GM19023 (cell line): Measurements from ENCODE around the gene FBXO31.
A peak's percentile ranks its signal among the peaks of the same experiment; 100 is the strongest.
"Not testable (repeated sequence)": the region's sequence is repeated elsewhere in the genome, so short reads cannot be mapped to it uniquely, and the experiment has no call there.

ENCODE experiments used
- ATAC-seq: cut with Tn5 transposase; IDR thresholded peaks from one replicate; pipeline ENCODE4 v1.9.1; 2021; ENCODE audit warnings: mild to moderate bottlenecking, moderate library complexity; ENCODE audit not compliant: unreplicated experiment

FBXO31 gene

DNA sequence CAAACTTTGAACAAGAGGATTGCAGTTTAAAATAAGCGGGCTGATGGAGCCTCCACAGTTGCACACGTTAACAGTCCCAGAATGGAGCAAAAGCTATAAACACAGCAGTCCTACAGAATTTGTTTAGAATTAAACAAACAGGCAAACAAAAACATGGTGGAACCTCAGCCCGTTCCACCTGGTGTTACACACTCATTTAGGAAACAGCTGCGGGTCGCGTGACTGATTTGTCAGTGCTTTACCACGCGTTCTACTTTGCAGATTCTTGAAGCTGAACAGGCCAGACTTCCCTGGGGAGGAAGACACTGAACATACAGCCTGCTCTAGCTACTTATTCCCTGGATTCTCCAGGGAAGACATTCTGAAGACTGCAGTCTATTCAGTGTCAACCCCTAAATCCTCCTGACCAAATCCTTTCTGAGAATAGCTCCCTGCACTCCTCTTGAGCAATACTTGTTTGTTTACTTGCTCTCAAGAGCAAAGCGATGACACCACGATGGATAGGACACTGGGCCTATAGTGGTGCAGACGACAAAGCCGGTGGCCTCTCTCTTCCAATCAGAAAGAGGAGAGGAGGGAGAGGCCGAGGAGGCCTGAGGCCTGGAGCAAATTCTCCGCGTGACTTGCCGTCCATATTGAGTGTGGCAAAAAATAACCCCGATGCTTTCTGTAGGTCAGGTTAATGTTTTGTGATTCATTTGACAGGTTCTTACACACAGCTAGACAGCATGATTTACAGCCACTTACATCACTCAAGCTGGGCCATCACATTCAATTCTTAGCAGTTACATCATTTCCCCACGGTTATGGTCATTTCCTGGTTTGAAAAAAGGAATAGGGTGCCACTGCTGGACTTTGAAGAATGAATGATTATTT, 4.6 kb upstream of the FBXO31 start:
- peak; percentile 44 for ATAC-seq

DNA sequence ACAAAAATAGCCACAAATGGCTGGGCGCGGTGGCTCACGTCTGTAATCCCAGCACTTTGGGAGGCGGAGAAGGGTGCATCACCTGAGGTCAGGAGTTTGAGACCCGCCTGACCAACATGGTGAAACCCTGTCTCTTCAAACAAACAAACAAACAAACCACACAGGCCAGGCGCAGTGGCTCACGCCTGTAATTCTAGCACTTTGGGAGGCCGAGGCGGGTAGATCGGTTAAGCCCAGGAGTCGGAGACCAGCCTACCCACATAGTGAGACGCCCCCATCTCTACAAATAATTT, 1.2 kb upstream of the FBXO31 start:
- ATAC-seq = not testable (repeated sequence)

DNA sequence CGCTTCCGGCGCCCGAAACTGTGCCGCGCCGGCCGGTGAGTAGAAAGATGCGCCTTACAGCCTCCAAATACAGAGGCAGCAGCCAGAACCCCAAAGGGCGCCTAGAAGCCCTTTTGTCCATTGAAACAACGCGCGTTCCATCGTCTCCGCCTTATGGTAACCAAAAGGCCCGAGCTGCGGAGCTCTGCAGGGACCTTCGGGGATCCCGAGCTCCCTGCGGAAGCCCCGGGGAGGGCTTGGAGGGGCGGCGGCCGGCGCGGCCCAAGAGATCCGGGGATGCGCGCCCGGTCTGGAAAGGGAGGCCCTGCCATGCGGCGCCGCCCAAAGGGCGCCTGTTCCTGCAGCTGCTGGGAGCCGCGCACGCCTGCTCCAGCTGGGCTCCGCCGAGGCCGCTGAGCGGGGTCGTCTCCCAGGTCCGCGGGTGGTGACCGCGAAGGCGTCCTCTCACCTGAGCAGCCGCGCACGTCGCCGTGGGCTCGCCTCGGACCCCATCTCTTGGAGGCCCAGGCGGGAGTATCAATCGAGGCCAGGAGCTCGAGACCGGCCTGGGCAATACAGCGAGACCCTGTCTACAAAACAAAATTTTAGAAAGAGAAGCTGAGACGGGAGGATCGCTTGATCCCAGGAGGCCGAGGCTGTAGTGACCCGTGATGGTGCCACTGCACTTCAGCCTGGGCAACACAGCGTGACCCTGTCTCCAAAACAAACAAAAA, 742 bp upstream of the FBXO31 start:
- ATAC-seq = peak; percentile 9

DNA sequence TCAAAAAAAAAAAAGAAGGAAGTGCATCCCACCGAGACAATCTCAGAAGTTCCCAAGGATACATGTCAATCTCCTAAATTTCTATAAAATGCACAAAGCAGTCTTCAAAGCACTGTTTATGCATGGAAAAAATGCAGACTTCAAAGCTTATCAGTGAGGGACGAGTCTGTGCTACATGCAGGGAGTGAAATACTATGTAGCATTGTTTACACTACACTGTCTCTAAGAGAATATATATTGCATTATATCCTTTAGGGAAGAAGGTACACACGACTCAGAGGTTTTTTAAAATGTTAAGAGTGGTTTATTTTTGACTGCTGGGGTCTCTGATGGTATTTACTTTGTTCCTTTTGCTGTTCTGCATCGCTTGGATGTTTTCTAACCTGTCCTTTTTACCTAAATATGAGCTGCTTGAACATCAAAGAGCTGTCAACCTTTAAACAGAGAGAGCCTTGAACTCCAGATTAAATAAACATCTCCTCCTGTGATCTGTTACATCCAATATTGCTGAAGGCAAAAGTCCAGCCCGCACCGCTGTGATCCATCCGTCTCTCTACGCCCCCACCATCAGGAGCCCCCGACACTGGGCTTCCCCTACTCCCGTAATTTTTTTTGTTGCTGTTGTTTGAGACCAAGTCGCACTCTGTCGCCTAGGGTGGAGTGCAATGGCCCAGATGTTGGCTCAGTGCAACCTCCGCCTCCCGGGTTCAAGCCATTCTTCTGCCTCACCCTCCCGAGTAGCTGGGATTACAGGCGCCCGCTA, 1.4 kb downstream of the FBXO31 start:
- no peak for ATAC-seq

DNA sequence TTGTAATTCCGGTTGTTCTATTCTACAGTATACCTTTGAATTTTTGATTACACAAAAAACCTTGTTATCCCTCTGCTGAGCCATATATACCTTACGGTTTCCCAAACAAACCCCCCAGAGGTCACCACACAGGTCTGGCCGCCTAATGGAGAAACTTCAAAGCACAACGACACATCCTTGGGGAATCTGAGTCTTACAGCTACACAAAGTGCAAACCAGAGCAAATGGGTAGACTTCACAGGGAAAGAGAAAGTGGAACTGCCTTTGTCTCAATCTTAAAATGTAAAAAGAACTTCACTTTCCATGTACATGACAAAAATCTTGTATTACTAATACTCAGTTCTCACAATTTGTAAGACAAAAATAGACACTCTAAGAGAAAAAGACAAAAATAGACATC, 2.7 kb downstream of the FBXO31 start:
- no peak for ATAC-seq

DNA sequence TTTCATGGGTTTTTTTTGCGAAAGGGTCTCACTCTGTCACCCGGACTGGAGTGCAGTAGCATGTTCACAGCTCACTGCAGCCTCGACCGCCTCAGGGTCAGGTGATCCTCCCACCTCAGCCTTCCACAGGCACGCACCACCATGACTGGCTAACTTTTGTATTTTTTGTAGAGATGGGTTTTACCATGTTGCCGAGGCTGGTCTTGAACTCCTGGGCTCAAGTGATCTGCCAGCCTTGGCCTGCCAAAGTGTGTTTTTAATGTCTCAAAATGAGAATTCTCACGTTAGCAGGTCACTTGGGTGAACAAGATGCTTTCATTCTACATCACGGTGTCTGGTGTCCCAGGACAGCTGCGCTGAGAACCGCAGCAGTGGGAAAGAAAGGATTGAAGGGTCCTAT, 3.2 kb downstream of the FBXO31 start:
- ATAC-seq = no peak

DNA sequence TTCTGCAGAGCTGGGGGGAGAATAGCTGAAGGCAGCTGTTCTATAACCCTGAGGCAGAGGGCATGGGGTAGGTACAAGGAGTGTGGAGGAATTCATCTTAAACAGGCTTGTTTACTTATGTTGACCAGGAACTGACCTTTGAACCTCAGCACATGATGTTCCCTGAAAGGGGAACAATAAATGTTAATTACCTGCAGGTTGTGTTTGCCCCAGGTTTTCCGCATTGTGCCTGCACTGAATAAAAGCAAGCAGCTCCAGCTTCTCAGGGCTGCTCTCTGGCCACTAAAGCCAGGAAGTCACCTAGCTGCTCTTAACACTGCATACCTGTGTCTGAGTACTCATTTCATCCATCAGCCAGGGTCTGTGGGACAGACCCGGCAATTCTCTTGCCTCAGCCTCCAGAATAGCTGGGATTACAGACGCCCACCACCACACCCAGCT, 4.2 kb downstream of the FBXO31 start:
- not testable (repeated sequence) for ATAC-seq

DNA sequence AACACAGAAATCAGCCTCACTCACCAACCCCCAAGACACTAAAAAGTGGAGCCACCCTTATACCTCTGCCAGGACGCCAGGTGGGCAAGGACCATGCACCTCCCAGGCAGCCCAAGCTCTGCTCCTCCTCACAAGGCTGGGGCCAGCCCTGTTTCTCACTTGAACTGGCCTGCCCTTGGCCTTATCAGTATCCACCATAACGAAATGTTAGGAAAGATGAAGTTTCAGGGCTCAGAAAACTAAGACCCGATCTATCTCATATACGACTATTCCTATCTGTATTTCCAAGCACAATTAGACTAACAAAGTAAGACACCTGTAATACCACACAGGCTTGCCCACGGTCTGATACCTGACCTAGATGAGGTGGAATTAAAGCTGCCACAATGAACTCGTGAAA, 6.9 kb downstream of the FBXO31 start:
- ATAC-seq = no peak

DNA sequence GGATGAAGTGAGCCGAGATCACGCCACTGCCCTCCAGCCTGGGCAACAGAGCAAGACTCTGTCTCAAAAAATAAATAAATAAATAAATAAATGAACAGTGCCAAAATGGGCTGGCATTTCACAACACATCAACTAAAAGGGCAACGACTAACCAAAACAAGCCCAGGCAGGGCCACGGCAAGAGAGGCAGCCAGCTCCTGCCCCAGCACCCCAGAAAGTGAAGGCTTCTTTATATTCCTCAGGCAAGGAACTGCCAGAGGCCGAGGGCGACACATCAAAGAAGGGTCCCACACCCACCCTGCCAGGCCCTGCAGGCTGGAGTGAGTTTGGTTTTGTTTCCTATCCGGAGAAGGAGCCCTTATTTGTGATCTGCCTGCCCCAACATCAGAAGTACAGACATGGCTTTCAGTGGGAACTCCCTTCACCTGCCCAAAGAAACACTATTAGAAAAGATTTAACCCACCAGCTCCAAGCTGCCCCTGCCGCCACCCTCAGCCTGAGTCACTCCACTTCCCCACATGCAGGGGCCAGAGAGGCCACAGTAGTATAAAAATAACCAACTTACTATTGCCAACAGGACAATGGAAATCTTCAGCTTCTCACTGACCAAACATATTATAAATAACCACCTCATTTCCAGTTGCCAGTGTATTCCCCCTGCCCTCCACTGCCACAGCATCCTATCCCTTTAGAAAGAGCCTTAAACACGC, 8.0 kb downstream of the FBXO31 start:
- ATAC-seq = no peak

DNA sequence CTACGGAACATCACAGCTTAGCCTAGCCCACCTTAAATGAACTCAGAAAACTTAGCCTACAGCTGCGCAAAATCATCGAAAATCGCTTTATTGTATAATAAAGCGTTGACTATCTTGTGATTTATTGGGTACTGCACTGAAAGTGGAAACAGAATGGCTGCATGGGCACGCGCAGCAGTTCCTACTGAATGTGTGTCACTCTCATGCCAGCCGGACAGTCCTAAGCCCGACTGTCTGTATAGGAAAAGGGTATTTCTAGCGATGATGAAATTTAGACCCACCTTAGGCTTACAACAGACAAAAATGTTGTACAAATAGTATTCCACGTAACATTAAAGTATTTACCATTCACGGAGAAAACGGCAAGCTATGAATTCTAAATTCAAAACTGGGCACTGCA, 9.3 kb downstream of the FBXO31 start:
- ATAC-seq = no peak

DNA sequence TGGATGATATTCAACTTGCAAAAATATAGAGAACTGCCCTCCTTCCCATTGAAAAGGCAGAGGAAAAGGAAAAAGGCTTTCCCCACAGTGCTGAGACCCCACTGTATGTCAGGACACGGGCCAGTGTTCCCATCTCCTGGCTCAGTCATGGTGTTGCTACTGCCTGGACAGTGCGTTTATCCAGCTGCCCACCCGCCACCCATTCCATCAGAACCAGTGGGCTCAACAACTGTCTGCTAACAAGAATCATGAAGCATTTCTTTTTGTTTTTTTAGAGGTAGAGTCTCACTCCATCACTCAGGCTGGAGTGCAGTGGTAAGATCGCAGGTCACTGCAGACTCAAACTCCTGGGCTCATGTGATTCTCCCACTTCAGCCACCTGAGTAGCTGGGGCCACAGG, 11.3 kb downstream of the FBXO31 start:
- no peak for ATAC-seq

DNA sequence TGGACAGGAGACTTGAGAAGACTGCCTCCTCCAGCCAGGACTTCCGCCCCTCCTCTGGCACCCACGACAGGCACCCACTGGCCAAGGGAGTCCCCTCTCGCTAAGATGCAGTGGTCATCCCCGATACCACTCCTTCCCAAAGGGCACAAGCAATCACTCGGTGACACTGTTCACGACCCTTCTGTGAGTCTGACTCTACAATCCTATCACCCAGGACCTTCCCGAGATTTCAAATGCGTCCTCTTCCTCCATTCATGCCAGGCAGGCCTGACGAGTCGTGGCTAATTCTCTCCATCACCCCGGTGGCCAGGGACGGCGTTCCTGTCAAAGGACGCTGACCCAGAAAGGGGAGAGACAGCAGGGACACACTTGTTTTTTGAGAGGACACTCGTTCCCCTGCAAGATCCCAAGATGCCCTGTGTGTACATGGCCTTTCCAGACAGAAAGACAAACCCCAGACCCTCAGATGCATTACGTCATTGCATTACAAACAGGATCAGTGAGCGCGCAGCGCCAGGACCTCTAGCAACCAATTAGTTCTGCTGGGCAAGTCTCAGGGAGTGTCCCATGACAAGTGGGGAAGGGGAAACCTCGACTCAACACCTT, 12.2 kb downstream of the FBXO31 start:
- ATAC-seq = no peak

DNA sequence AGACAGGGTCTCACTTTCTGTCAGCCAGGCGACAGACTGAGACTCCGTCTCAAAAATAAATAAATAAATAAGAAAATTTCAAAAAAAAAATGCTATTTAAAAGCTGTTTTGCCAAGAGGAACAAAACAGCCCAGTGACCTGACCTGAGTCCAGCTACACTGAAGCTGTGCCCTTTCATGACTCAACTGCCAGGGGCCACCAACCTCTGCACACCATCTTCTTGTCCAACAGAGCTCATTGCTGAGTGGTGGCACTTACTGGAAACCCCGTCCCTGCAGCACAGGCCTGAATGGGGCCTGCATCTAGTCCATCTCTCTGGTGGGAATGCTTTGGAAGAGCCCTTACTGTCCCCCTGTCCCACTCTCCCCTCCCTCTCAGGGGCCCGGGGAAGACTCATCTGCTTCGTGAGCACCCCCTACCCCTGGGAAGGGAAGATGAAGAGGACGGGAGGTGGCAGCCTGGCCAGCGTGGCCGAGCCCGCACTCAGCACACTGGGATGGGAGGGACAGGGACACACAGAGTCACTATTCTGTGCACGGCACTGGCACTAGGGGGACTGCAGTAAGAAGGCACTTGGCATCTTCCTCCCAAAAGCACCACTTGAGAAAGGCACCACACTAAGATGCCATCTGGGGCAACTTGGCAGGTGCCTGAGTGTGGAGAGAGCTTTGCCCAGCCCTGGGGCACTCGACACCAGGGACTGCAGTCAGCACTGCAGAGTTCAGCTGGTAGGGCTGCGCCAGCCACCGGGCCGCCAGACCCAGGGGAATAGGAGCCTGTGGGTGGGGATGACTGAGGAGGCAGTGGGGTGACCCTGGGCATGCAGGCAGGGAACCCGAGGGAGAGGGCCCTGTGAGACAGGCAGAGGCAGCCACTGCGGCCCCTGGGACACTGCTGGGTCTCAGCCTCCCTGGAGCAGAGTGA, 13.5 kb downstream of the FBXO31 start:
- ATAC-seq = no peak

DNA sequence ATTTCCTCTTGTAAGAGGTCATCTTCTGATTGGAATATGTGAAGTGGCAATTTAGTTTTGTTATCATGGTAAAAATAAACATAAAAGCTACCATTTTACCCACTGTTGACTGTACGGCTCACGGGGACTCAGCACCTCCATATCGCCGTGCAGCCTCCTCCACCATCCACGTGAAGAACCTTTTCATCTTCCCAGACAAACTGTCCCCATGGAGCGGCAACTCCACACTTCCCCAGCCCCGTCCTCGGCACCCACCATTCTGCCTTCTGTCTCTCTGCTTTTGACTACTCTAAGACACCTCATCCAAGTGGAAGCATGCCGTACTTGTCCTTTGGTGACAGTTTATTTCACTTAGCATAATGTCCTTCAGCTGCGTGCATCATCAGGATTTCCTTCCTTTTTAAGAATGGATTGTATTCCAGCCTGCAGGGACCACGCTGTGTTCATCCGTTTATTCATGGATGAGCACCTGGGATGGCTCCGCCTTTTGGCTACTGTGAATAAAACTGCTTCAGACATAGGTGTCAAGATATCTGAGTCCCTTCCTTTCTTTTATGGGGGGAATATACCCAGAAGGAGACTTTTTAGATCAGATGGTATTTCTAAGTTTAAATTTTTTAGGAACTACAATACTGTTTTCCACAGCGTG, 14.3 kb downstream of the FBXO31 start:
- ATAC-seq = no peak

DNA sequence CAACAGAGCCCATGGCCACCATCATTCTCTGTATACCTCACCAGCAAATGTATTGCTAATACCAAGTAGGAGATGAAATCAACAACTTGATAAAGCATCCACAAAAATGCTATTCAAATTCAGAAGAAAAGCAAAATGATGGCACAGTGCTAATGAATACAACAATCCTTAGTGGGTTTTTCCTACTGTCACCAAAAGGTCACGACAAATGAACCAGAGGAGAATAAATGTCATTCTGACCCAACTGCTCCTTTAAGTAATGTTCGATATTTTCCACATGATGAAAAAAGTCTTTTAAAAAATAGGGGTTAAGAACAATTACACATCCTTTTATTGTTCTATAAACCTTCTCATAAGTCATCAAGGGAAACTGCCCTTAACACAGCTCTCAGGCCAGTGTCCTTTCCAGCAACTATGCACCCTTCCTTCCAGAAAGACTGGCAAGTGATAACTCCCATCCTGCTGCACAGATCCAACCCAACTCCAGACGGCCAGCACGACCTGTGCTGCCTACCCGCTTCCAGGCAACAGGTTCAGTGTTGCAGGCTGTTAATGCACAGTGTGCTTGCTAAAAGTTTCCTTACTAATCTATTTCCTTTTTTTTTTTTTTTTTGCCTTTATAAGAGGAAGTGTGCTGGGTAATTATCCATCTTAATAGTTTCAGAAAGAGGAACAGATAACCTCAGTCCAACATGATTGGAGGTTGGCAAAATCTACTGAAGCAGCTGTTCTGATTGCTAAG, 15.4 kb downstream of the FBXO31 start:
- ATAC-seq = no peak

DNA sequence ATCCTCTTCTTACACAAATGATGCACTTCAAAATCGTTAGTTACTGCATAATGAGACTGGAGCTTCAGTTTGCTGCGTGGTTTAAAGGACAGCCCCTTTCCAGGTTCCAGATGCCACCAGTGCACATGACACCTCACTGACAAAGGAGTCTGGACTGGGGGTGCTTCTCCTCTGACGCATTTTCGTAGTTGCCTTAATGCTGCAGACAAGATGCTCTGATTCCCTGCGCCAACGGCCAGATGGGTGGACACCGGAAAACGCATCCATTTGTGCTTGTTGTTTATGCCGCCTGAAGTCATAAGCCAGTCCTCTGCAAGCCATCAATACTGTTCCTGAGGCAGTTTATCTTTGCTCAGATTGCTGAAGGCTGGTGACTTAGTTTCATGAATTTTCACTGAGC, 16.0 kb downstream of the FBXO31 start:
- ATAC-seq = no peak

DNA sequence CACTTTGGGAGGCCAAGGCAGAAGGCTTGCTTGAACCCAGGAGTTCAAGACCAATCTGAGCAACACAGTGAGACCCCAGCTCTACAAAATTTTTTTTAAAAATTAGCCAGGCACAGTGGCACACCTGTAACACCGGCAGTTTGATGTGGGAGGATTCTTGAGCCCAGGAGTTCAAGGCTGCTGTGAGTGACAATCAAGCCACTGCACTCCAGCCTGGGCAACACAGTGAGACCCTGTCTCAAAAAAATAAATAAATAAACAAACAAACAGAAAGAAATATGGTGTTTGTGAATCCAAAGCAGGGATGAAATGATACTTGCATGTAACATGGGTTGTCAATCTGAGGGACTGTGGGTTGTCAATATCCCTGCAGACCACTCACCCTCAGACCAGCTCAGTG, 16.6 kb downstream of the FBXO31 start:
- ATAC-seq = no peak

DNA sequence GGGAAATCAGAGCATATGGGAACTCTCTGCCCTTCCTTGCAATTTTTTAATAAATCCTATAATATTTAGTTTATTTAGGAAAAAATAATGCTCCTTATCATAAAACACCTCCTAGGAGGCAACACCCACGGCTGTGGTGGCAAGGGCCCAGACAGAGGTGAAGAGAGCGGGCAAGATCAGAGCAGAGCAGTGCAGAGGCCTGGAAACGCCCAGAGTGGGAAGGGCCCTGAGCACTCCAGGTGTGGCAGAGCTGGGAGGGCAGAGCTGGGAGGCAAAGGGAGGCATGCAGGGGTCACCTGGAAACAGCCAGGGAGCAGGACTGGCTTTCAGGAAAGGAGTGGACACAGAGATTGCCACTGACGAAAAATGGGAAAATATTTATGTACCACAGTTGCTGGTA, 17.3 kb downstream of the FBXO31 start:
- ATAC-seq = no peak
